Adipose tissue (tissue), 3 donors: ENCODE measurements around the gene KRT31. TPM values are rescaled to one million over a fixed set of nuclear protein-coding genes. Genes with fewer than 3 reads are reported as not detected.

Experiments
- H3K27ac ChIP-seq: one replicate; pipeline ENCODE4 v1.5.1; 2013; ENCODE audit warnings: low read depth, low read length
- WGBS, 3 donors: extraction: QIAGEN DNeasy Blood & Tissue Kit; methylation state at CpG; one replicate each; pipeline ENCODE4 v1.1.7; 2013; 5-methylcytosine and 5-hydroxymethylcytosine counted together
- polyA plus RNA-seq, 3 donors: library from polyadenylated mRNA; stranded (reverse); fragments of 200-250 nt; gene quantifications; one replicate each; pipeline ENCODE4 v1.2.3, GENCODE V29; 2013
- donor health status: healthy with polysubstance abuse.
- donor health status: Bipolar disorder and iron deficiency.
- donor health status: healthy.

Gene KRT31
- polyA plus RNA-seq, 3 donors, result not detected

DNA sequence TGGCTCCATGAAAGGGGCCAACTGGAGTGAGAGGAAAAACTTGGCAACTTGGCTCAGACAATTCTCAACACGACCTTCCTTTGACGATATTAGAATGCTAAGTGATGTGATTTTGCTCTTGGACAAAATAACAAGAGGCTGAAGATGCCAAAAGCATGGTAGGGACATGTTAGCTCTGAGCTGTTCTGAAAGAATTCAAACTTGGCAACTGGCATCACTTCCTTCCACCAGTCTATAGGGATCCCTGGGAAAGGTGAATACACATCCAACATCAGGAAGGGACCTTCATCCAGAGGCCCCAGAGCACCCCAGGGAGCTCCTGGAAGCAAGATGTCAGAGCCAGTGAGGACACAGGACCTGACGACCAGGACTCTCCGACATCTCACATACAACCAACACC lies 22.7 kb upstream of the KRT31 start:
- no peak overlapping the region for H3K27ac ChIP-seq
- 64 to 76% (median 71%) methylated on average over 4 of the region's 4 CpGs for WGBS, 3 donors

DNA sequence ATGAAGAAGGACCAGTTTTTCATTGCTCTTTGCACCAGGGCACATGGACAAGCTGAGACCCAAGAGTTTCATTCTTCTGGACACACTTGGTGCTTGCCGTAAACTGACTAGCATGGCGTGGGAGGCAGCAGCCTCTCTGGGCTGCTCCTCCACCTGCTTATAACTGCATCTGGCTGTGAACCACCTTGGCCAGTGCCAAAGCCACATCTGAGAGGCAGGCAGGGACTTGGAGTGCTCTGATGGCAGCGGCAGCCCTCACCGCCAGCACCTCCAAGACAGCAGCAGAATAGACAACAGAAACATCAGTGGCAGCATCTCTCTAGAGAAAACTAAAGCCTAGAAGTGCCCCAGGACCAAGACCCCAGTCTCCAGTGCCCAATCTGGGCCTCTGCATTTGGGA lies 22.3 kb upstream of the KRT31 start:
- H3K27ac ChIP-seq, result no peak overlapping the region
- 94 to 96% (median 96%) methylated on average over 4 of the region's 4 CpGs for WGBS, 3 donors

DNA sequence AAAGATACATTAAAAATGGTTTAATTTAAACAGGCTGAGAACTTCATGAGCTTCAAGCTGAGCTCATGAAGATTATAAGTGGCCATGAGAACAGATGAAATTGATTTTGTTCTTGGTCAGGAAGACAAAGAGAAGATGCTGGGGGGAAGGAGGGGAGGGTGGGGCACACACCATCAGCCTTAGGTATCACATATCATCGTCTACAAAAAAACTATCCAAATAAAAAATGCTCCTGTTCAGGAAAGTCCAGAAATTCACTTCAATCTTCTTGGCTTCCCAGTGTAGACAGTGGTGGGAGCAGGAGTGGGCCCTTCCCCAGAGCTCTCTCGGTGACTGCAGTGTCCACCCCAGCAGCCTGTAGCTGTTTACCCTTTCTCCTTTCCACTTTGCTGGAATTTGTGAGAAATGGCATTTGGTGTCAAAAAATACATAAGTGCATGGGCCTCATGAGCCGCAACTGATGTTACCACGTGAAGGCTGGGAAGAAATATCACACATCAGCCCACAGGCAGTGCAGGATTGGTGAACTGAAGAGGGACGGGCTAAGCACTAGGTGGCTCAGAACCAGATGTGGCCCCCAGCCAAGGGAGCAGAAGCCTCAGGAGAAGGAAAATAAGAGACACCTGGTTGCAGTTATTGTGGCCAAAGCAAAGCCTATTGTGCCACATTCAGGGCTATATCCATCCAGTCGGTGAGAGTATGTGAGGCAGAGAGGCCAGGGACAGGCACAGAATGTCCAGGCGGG lies 20.9 kb upstream of the KRT31 start:
- WGBS, 3 donors, result 83 to 90% (median 89%) methylated on average over 7 of the region's 7 CpGs
- H3K27ac ChIP-seq, result no peak overlapping the region

DNA sequence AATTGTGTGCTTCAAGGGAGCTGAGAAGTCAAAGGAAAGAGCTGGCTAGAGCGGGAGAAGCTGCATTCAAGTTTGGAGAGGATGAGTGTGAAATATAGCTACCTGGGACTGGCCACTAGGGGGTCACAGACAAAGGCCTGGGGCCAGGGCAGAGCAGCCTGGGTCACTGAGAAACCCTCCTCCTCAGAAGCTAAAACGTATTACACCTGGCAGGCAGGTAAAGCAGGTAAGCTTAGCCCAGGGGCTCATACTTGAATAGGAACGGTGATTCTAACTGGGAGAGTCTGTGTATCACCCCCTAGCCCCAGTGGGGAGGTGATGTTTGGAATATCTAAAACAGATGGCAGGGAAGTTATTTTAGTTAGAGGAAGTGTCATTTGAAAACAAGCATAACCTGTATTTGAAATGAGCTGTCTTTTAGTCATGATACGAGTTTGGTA lies 20.2 kb upstream of the KRT31 start:
- no peak overlapping the region for H3K27ac ChIP-seq
- WGBS, 3 donors, result 48 to 54% (median 53%) methylated on average over 4 of the region's 4 CpGs

DNA sequence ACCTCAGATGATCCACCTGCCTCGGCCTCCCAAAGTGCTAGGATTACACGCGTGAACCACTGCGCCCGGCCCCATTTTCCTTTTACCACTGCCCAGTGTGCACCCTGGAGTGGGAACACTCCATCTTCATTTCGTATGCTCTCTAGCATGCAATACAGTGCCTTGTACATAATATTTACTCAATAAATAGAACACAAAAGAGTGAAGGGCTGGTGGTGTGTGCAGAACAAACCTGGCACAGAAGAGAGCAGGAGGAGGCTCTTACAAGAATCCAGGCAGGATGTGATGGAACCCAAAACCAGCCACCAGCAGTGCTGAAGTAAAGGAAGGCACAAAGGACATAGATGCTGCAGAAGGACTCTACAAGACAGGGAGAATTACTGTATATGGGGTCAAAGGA lies 19.7 kb upstream of the KRT31 start:
- H3K27ac ChIP-seq, result no peak overlapping the region

DNA sequence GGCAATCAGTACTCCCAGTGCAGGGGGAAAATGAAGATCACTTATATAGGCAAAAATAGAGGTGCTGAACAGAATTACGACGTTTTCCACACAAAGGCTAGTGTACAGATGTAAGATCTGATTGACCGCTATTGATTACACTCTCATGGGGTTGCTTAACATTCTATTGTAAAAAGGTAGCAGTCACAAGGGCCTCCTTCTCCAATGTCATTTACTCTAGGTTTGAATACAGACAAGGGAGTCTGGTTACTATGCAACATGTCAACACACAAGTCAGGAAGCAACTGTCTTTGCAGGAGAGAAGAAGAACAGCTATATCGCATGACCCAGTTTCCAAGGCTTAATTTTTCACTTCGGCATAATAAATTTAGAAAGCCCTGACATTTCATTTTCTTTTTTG lies 19.1 kb upstream of the KRT31 start:
- WGBS, 3 donors, result 65 to 89% (median 86%) methylated on average over 5 of the region's 5 CpGs

More for the DNA sequence above, 19.7 kb upstream of the KRT31 start:
- WGBS, 3 donors, result 90 to 96% (median 93%) methylated on average over 6 of the region's 6 CpGs

DNA sequence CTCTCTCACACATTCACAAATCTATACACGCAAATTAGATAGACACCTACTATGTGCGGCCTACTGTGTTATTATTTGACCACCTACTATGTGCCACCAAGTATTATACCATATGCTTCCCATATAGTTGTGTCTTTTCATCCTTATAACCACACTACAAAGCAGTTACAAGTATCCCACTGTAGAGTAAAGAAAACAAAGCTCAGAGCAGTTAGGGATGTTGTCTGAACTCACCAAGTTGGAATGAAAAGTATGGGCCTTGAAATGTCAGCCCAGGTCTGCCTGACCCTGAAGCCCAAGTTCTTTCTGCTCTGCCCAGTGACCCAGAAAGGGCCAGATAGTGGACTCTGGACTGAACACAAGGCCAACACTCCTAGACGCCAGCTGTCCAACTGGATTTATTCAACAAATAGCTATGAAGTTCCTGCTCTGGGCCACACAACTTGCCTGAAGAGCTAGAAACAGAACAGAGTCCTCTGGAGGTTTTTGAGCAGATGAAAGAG lies 18.5 kb upstream of the KRT31 start:
- H3K27ac ChIP-seq, result no peak overlapping the region
- 54 to 71% (median 68%) methylated on average over 3 of the region's 3 CpGs for WGBS, 3 donors

More for the DNA sequence above, 19.1 kb upstream of the KRT31 start:
- H3K27ac ChIP-seq, result no peak overlapping the region

DNA sequence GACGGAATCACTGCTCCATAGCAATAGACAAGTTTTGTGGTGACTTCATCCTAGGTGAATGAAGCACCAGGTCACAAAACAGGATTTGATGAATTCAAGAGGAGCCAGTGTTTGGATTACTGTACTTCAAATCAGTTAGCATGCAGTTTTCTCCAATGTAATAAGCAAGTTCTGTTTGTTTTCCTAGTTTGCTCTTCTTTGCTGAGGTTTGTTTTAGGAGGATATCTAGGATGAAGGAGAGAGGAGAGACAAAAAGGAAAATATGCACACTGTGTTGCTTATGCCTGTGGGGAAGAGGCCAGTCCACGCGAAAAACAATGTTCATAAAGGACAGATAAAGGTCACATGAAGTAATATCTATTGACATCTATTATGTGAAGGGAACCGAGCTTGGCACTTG lies 18.0 kb upstream of the KRT31 start:
- no peak overlapping the region for H3K27ac ChIP-seq
- WGBS, 3 donors, result 69 to 78% (median 76%) methylated on average over 4 of the region's 4 CpGs

DNA sequence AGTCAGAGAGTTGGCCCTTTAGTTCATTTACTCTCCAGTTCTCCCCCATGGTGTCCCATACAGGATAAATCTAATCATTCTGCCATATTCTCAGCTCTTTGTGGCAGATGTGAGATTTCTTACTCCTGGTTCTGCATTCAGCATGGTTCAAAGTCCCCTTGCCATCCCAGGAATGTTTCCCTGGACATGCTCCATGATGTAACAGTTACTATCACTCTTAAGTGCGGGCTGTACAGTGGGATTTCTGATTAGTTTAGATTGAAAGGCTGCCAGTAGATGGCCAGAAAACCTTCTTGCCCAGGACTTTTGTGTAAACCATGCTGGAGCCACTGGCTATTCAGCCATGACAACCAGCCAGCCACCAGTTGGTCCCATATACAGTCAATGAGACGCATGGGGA lies 16.6 kb upstream of the KRT31 start:
- H3K27ac ChIP-seq, result no peak overlapping the region
- WGBS, 3 donors, result 89 to 95% (median 93%) methylated on average over 2 of the region's 2 CpGs

DNA sequence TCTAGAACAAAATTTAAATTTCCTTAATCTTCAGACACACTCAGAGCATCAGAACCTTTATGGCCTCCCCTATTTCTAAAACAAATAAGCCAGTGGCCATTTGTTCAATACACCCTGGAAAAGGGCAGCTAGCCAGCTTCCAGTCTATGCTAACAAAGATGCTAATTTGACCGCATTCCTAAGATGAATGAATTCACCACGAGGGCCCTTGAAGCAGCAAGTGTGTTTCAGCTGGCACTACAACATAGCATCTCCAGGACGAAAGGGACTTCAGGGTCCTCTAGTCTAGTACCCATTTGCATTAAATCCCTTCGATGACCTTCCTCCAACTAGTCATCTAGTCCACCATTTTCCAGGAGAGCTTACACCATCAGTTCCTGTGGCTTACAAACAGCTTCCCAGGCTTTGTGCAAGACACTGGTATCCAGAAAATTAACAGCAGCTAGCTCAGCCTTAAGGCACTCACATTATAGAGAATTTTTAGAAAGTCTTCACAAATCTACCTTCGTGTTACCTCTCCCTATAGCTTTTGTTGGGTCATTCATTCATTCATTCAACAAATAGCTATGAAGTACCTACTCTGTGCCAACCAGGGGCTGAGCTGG lies 16.0 kb upstream of the KRT31 start:
- WGBS, 3 donors, result 55 to 64% (median 63%) methylated on average over 5 of the region's 5 CpGs
- H3K27ac ChIP-seq, result no peak overlapping the region

DNA sequence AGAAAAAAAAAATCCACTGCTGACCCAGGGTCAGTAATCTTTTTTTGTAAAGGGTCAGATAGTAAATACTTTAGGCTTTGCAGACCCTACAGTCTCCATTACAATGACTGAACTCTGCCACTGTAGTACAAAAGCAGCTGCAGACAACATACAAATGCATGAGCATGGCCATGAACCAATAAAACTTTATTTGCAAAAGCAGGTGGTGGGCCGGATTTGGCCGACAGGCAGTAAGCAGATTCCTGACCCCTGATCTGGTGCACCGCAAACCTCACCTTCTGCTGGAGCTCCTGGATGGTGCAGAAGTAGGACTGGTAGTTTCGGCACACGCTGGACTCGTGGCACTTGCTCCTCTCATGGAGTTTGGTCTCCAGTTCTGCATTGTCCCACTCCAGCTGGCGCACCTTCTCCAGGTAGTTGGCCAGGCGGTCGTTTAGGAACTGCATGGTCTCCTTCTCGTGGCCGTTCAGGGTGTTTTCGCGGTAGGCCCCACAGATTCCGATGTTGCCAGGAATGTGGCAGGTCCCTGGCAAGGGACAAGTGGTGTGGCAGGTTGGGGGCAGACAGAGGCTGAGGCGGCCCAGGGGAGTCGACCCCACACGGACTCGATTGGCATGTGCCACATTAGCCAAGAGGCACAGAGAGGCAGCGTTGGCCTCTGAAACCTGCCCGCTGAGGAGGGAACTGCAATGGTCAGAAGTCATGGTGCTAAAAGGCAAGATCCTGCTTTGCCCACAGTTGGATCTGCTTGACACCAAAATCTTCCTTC lies 13.8 kb upstream of the KRT31 start:
- WGBS, 3 donors, result 90 to 95% (median 94%) methylated on average over 20 of the region's 20 CpGs
- H3K27ac ChIP-seq, result no peak overlapping the region

DNA sequence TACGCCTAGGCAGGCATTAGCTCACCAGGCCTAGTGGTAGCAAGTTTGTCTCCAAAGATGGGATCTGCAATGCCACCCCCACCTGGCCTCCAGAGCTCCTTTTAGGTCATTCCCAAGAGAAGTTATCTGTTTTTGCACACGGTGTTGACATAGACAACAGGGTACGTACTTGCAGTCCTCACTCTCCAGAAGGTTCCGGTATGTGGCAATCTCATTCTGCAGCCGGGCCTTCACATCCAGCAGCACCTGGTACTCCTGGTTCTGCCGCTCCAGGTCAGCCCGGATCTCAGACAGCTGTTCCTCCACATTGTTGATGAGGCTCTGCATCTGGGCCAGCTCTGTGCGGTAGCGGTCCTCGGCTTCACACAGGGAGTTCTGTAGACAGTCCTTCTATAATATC lies 9.8 kb upstream of the KRT31 start:
- 87 to 91% (median 91%) methylated on average over 10 of the region's 10 CpGs for WGBS, 3 donors
- H3K27ac ChIP-seq, result no peak overlapping the region

DNA sequence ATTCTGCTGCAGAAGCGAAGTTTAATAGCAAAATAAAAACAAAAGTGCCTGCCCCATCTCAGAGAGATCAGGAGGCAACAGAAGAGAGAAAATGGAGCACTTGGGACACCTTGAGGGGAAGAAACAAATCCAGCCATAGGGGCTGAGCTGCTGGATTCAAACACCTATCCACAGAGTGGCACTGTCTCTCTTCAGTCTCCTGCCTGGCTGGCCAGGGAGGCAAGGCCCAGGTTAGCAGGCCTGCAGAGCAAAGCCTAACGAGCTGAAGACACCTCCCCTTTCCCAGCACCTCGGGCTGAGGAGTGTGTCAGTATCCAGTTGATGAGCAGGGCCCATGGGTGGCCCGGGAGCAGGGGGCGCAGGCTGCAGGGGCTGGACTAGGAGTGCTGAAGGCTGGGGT lies 8.8 kb upstream of the KRT31 start:
- WGBS, 3 donors, result 46 to 53% (median 46%) methylated on average over 5 of the region's 5 CpGs
- H3K27ac ChIP-seq, result no peak overlapping the region

DNA sequence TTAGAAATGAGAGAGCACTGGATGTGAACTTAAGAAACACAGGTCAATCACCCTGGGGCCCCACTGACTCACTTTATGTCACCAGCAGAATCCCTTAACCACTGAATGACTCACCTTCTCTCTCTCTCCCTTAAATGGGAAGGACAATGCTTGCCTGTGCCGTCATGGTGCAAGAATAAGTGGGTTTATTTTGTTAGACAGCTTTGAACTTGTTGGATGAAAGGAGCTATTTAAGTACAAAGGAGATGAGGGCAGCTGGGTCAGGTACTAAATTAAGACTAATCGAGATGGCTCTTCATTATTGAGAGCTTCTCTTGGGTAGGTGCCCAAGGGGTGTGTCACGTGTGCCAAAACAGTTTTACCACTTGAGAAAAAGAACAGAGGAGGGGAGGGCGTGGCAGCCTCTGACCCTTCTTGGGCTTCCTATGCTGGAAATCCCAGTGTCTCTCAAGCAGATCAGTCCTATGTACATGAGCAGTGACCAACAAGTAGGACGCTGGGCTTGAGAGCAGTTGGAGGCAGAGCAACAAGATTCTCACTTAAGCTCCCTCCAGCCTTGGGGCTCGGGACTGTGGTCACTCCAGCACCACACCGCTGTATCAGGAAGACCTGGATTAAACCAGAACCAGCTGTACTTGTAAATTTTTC lies 6.7 kb upstream of the KRT31 start:
- WGBS, 3 donors, result 59 to 71% (median 71%) methylated on average over 7 of the region's 7 CpGs
- no peak overlapping the region for H3K27ac ChIP-seq

DNA sequence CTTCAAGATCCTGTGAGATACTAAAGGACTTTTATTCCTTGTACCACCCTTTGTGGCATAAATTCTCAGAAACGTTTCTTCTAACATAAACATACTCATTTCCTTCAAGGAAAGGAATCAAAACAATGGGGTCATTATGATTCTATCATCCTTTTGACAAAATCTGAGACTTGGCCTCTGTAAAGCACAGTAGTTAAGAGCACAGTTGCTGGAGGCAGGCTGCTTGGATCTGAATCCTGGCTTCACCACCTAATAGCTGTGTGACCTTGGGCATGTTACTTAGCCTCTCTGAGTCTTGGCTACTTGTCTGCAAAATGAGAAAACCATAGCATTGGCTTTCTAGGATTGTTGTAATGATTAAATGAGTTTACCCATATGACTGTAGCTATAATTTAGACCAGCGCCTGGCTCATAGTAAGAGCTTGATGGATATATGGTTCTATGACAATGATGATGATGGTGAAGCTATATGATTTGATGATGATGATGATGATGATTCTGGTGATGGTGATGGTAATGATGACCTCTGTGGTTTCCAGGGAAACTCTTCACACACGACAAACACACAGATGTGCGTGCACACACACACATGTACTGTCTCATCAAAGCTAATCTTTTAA lies 6.1 kb upstream of the KRT31 start:
- no peak overlapping the region for H3K27ac ChIP-seq
- 73 to 74% (median 74%) methylated on average over 4 of the region's 4 CpGs for WGBS, 3 donors

DNA sequence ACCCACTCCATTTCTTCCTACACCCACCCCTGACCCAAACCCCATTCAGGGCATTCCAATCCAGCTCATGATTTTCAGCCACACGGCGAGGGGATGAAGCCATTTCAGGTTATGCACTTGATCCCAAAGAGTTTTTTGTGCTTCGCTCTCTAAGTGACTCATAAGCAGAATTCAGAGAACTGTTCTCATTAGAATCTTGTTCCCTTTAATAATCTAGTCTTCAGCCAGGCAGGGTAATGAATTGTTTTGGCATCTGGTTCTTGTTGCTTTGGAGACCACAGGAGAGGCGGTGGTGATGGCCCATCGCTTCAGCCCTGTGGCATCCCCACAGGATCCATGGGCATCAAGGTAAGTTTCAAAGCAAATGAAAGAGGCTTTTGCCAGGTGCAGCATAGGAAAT lies 4.8 kb upstream of the KRT31 start:
- 79 to 95% (median 90%) methylated on average over 5 of the region's 5 CpGs for WGBS, 3 donors
- H3K27ac ChIP-seq, result no peak overlapping the region

DNA sequence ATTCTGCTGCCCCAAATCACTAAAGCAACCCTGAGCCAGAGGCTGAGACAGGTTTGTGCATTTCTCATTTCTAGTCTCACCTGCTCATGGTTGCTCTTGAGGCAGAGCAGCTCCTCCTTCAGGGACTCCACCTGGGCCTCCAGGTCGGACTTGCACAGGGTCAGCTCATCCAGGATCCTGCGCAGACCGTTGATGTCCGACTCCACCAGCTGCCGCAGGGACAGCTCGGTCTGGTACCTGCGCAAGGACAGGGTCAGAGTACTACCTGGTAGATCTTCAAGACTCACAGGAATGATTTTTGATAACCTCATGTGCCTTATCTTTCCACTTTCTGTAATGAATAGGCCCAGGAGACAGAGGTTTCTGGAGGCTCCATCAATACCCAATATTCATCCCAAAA lies 1.1 kb downstream of the KRT31 start:
- WGBS, 3 donors, result 86 to 95% (median 95%) methylated on average over 7 of the region's 7 CpGs
- H3K27ac ChIP-seq, result no peak overlapping the region

DNA sequence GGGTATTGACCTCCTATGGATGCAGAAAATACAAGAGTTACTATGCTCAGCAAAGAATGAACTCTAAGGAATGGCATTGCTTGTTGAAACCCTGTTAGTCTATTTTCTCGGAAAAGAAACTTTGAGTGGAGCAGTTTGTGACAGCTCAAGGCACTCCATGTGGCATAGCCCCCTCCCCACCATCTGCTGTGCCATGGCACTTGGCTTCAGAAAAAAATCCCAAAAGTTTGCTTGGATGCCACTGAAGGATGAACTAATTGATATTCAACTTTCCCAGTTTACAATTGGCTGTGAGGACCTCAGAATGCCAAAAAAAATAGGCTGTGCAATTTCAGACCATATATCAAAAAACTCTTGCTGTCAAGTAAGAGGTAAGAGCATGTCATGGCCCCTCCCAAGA lies 1.8 kb downstream of the KRT31 start:
- H3K27ac ChIP-seq, result no peak overlapping the region
- 86 to 93% (median 92%) methylated on average over 1 of the region's 1 CpG for WGBS, 3 donors
